GM12892 (cell line): ENCODE measurements around the gene GPR68.

Source experiments
- DNase-seq: peaks from one replicate; pipeline ENCODE4 v3.0.0; 2011; ENCODE audit not compliant: insufficient read length
- FAIRE-seq: peaks from 2 replicates; lab custom pipeline; 2011; peaks lifted over from hg19 to GRCh38; lab: Jason Lieb, UNC
- POLR2A ChIP-seq: IDR thresholded peaks from 2 replicates; pipeline ENCODE4 v1.6.1; 2011; ENCODE audit warnings: low read depth, low read length, control low read depth
- POLR2AphosphoS5 ChIP-seq: IDR thresholded peaks from 2 replicates; pipeline ENCODE4 v1.6.1; 2011; ENCODE audit warnings: low read depth, low read length, control low read depth
- TAF1 ChIP-seq: IDR thresholded peaks from 2 replicates; pipeline ENCODE4 v1.6.1; 2011; ENCODE audit warnings: low read depth, mild to moderate bottlenecking, control low read depth, low read length, borderline replicate concordance

The GPR68 gene

DNA sequence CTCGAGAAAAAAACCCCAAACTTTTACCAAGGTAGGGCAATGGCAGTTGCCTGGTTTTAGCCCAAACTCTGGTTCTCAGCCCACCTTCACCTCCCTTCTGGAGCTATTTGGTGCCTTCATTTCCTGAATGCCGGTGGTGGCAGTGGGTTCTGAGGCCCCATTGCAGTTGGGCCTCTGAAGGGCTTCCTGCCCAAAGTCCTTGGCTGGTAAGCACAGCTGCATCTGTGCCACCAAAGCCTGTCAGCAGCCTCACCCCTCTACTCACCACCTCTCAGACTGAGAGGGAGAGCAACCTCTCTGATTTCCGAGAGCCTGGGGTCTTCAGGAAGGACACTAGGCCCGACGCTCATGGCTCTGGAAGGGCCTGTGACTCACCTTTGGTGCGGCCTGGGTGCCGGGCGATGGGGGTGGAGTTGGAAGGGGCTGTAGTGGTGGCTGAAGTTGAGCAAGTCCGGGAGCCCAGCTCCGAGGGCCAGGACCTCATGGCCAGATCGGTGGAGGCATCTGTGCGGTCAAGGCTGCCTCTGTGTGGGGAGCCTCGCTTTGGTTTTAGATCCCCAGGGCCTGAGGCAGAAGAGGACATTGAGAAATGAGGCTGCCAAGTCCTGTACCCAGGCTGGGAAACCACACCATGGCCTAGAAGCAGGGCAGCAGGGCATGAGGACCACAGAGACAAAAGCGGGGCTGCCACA is 38.6 kb upstream of the GPR68 start:
- DNase-seq (no peak), FAIRE-seq (no peak)
- TF ChIP-seq POLR2A (no peak), POLR2AphosphoS5 (no peak), TAF1 (no peak)

DNA sequence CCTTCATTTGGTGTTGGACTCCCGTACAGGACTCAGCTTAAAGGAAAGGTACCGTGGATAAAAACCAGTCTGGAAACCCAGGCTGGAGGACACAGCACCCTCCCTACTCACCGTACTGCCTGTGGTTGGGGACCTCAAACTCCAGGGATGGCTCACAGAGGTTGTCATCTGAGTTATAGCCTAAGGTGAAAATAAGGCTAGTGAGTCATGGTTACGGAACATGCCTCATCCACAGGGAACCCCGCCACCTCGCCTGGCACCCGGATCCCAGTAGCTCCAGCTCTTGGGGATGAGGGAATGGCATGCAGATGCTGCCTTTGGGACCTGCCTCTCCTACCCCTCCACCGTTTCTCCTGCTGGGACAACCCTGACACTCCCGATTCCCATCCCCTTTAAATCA is 36.8 kb upstream of the GPR68 start:
- DNase-seq (no peak), FAIRE-seq (no peak)
- no peak for TF ChIP-seq TAF1
- no peak for TF ChIP-seq POLR2AphosphoS5
- no peak for TF ChIP-seq POLR2A

DNA sequence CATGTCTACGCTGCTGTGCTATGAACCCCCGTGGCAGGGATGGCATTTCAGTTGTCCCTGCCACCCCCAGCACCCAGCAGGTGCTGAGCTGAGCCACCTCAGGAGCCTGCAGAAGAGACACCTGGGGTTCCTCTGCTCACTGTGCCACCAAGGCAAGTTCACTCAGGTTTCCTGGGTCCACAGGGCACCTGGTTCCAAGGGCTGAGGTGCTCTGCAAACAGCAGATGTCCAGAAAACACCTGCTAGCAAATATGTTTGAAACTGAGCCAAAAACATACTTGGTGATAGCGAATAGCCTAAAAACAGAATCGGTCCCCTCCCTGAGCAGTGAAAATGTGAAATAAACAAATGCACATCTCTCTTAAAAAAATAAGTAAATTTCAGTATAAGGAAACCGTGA is 35.6 kb upstream of the GPR68 start:
- DNase-seq: no peak
- TF ChIP-seq POLR2AphosphoS5 (no peak), TAF1 (no peak), POLR2A (no peak)
- no peak for FAIRE-seq

DNA sequence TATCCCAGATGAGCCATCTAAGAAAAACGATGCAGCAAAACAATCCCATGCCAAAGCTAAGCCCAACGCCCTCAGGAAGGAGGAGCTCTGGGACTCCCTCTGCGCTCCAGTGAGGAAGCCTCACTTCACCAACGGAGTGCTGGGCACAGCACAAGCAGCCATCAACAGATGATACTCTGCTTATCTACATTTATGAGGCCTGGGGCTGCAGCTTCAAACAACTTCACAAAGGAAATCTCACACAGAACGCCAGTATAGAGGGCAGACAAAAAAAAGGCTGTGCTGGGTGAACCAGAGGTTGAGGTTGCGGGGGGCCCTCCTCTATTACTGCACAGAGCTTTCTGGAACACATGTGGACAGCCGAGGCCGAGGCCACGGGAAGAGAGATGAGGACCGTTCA is 34.9 kb upstream of the GPR68 start:
- no peak for FAIRE-seq
- no peak for DNase-seq
- TF ChIP-seq TAF1: no peak
- TF ChIP-seq POLR2AphosphoS5: no peak
- no peak for TF ChIP-seq POLR2A

DNA sequence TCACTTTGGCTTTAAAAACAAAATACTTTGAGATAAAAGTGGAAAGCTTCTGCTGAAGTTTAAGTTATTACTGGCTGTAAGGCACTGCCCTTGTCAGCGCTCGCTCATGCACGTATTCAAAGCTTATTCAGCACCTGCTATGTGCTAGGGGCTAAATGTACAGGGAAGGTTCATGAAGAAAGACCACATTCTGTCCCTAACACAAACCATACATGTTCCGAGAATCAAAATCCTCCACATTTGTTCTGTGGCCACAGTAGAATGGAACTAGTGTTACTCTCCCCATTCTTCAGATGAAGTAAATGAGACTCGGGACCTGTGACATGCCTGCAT is 33.8 kb upstream of the GPR68 start:
- FAIRE-seq (no peak), DNase-seq (no peak)
- TF ChIP-seq TAF1: no peak

- TF ChIP-seq TAF1 (no peak), POLR2AphosphoS5 (no peak)
- no peak for FAIRE-seq
- no peak for DNase-seq
These were observed 33.3 kb upstream of the GPR68 start for GRCh38 chr14:91277546-91278382.

GRCh38 chr14:91274796-91275195 is 30.3 kb upstream of the GPR68 start:
- no peak for FAIRE-seq
- no peak for TF ChIP-seq POLR2AphosphoS5
- TF ChIP-seq TAF1: no peak
- TF ChIP-seq POLR2A: no peak
- no peak for DNase-seq

GRCh38 chr14:91273885-91274273 is 29.4 kb upstream of the GPR68 start:
- FAIRE-seq (no peak), DNase-seq (no peak)
- TF ChIP-seq TAF1: no peak
- TF ChIP-seq POLR2A: no peak
- no peak for TF ChIP-seq POLR2AphosphoS5

DNA sequence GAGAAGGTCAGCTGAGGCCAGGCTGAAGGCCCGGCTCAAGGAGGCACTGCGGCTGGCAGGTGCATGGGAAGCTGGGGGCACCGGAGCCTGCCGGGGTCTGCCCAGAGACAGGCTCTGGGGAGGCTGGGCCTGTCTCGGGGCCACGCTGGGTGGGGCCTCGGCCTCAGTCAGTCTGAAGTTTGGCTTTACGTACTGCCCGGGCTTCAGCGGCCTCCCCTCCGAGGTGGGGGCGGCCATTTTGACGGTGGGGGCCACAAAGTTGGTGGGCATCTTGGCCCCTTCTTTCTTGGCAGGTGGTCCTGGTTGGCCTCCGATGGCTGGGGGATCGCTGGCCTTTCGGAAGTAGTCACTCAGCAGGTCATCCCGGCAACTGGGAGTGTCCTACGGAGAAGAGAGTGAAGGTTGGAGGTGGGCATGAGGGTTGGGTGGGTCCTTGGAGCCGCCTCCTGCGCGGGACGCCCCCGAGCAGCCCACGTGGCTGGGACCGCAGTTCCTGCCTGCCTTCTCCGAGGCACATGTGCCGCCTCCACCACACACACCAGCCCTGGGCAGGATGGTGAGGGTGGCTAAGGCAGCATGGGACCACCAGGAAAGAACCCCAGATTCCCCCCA is 28.9 kb upstream of the GPR68 start:
- no peak for FAIRE-seq
- TF ChIP-seq TAF1: no peak
- no peak for TF ChIP-seq POLR2A
- TF ChIP-seq POLR2AphosphoS5: no peak
- DNase-seq: no peak

DNA sequence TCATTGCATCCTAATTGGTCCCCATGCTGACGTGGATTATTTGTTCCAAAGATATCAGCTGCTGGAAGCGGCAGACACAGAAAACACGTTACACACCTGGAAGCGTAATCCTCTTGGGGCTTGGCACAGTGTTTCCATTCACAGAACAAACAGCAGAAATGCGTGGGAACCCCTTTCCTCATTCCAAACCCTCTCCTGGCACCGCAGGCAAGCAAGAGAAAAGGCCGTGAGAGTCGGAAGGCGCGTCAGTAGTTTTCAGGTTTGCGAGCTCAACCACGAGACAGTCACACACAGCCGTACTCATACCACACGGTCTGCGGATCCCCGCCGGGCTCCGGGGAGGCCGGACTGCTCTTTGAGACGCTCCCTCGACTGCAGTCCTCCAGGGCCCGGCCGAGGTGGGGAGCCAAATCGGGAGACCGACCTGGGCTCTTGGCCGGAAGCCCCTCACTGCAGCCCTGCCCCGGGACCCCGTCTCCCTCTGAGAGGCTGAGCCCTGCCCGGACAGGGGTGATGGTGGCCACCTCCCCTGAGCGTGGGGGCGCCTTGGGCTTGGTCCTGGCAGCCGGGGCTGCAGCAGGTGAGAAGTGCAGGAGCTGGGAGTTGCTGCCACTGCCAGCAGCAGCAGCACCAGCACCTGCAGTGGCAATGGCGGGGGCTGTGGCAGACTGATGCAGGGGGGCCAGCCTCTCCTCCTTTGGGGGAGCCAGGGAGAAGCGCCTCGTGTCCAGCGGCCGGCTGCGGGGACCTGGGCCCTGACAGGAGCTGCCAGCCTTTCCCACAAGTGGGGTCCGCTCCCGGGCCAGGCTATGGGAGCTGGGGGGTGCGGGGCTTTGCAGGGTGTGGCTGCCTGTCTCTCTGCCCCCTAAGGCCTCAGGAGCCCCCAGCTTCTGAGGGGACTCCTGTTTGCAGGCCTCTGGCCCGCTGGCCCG is 28.1 kb upstream of the GPR68 start:
- no peak for DNase-seq
- TF ChIP-seq POLR2A: no peak
- no peak for TF ChIP-seq POLR2AphosphoS5
- TF ChIP-seq TAF1: no peak
- FAIRE-seq: no peak

DNA sequence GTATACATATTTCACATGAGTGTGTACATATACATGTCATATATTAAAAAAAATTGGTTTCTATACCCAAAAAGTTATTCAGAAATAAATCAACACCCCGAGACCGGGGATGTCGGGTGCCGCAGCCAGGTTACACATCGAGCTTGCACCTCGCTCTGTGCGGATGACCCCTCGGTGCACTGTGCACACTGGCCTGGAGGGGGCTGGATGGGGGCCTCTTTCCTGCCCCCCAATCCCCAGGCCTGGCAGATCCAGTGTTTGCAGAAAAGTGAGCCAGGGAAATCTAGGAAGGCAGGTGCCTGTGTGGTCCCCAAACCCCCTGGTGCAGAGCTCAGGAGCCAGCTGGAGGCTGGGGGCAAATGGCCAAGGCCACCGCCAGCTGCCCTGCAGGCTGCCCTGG is 27.1 kb upstream of the GPR68 start:
- TF ChIP-seq TAF1 (no peak), POLR2AphosphoS5 (no peak), POLR2A (no peak)
- FAIRE-seq: no peak
- no peak for DNase-seq
